Colon (tissue), 2 donors: ENCODE results near the gene SLC39A13.

Source experiments
- FAIRE-seq: peaks from 2 replicates; lab custom pipeline; 2012; peaks lifted over from hg19 to GRCh38; lab: Jason Lieb, UNC
- donor health status: control.
- donor health status: control.

Gene SLC39A13

GRCh38 chr11:47407746-47408590, at the start of gene SLC39A13:
Gene SLC39A13 (plus strand): TSS chr11:47408590. CDS start chr11:47410095, 1,505 bp downstream.
- FAIRE-seq, result no peak

GRCh38 chr11:47358731-47359051, 49.7 kb upstream of the SLC39A13 start:
- FAIRE-seq, result no peak

- no peak for FAIRE-seq
These were observed 49.2 kb upstream of the SLC39A13 start for GRCh38 chr11:47359162-47359561.

- FAIRE-seq, result no peak
These were observed 48.8 kb upstream of the SLC39A13 start for GRCh38 chr11:47359586-47359985.

- no peak for FAIRE-seq
These were observed 48.0 kb upstream of the SLC39A13 start for GRCh38 chr11:47360341-47360740.

- FAIRE-seq, result no peak
These were observed 47.0 kb upstream of the SLC39A13 start for GRCh38 chr11:47361419-47361818.

GRCh38 chr11:47366020-47366490, 42.3 kb upstream of the SLC39A13 start:
- no peak for FAIRE-seq

GRCh38 chr11:47369676-47370075, 38.7 kb upstream of the SLC39A13 start:
- FAIRE-seq, result no peak

GRCh38 chr11:47372422-47372821, 36.0 kb upstream of the SLC39A13 start:
- FAIRE-seq, result no peak

- no peak for FAIRE-seq
These were observed 34.3 kb upstream of the SLC39A13 start for GRCh38 chr11:47373876-47374719.

- FAIRE-seq, result no peak
These were observed 33.7 kb upstream of the SLC39A13 start for GRCh38 chr11:47374720-47375019.

- FAIRE-seq, result no peak
These were observed 33.4 kb upstream of the SLC39A13 start for GRCh38 chr11:47375020-47375419.

- no peak for FAIRE-seq
These were observed 32.8 kb upstream of the SLC39A13 start for GRCh38 chr11:47375546-47376085.

- no peak for FAIRE-seq
These were observed 32.3 kb upstream of the SLC39A13 start for GRCh38 chr11:47376107-47376524.

GRCh38 chr11:47376525-47377371, 31.6 kb upstream of the SLC39A13 start:
- FAIRE-seq, result no peak

GRCh38 chr11:47377571-47378009, 30.8 kb upstream of the SLC39A13 start:
- no peak for FAIRE-seq

- FAIRE-seq, result no peak
These were observed 30.2 kb upstream of the SLC39A13 start, which contains the start of gene SPI1 for GRCh38 chr11:47378010-47378835. Gene SPI1 (minus strand): TSS chr11:47378547. CDS start chr11:47378353, 194 bp downstream.

- no peak for FAIRE-seq
These were observed 29.6 kb upstream of the SLC39A13 start for GRCh38 chr11:47378836-47379170.

- FAIRE-seq, result no peak
These were observed 29.1 kb upstream of the SLC39A13 start for GRCh38 chr11:47379317-47379716.

GRCh38 chr11:47380078-47380477, 28.3 kb upstream of the SLC39A13 start:
- no peak for FAIRE-seq

GRCh38 chr11:47383071-47383470, 25.3 kb upstream of the SLC39A13 start:
- no peak for FAIRE-seq
